ENCODE results near the gene EFCAB11. TPM values are rescaled to one million over a fixed set of nuclear protein-coding genes. Genes with fewer than 3 reads are reported as not detected.

Gene EFCAB11
- total and polyA plus RNA-seq, 2 of the 8 experiments (the other 6 are each of a cell fraction or from before 2014, with no cell fraction given), result 6.8 to 12.8 TPM

GRCh38 chr14:89841851-89842250 is 112.7 kb downstream of the EFCAB11 start:
- Histone ChIP-seq H3K23me2 (ENCODE audit: low read depth, low read length) (no peaks in the 10 kb centered on the region), H2BK120ac (replicated peaks; ENCODE audit: low read depth, low read length) (no peak overlapping the region), H4K5ac (ENCODE audit: insufficient read length, low read depth, low read length) (no peak overlapping the region), H3K36me3 (ENCODE audit: control insufficient read depth in 2 of 4, insufficient read depth in 4 of 4, low read length in 3 of 4) (no peaks in the 10 kb centered on the region), H3K9me3 (ENCODE audit: insufficient read depth in 2 of 2, low read depth in 1 of 2, low read length in 1 of 2) (no peaks in the 10 kb centered on the region), H4K91ac (replicated peaks; ENCODE audit: insufficient read length, low read length) (no peak overlapping the region), H4K20me1 (replicated peaks in 1 of 2; ENCODE audit: control insufficient read depth in 1 of 2, insufficient read depth in 2 of 2, low read length in 2 of 2) (no peaks in the 10 kb centered on the region), H3K4me2 (ENCODE audit: insufficient read depth in 1 of 2, low read depth in 2 of 2, low read length in 2 of 2) (no peak overlapping the region), H2AFZ (ENCODE audit: low read length) (no peak overlapping the region), H4K8ac (ENCODE audit: extremely low read depth, insufficient read depth, low read length) (no peak overlapping the region), H2BK12ac (ENCODE audit: low read depth, low read length) (no peak overlapping the region), H3K4me3 (ENCODE audit: extremely low read depth in 1 of 4, insufficient read depth in 2 of 4, low read depth in 3 of 4, low read length in 4 of 4) (no peak overlapping the region), H3K4me1 (replicated peaks in 1 of 4; ENCODE audit: control insufficient read depth in 3 of 4, insufficient read depth in 4 of 4, low read length in 3 of 4) (0 out of 7 replicates have a peak, but pooled peaks cover 0 to 5% (median 0%) of the 10 kb centered on the region in 4 experiments), H2BK5ac (ENCODE audit: low read depth, low read length) (no peak overlapping the region), H3K56ac (replicated peaks; ENCODE audit: insufficient read length, low read depth, low read length) (no peak overlapping the region), H3K9ac (replicated peaks in 1 of 4; ENCODE audit: extremely low read depth in 1 of 4, low read depth in 3 of 4, low read length in 3 of 4) (no peak overlapping the region), H3K79me1 (ENCODE audit: low read depth, low read length) (no peaks in the 10 kb centered on the region), H3K23ac (ENCODE audit: insufficient read length) (no peak overlapping the region), H3K18ac (ENCODE audit: extremely low read depth, low read length) (no peak overlapping the region), H3K79me2 (ENCODE audit: control insufficient read depth in 1 of 2, insufficient read depth in 2 of 2, low read length in 2 of 2) (no peaks in the 10 kb centered on the region), H3K4ac (replicated peaks; ENCODE audit: insufficient read length, low read depth, low read length) (no peak overlapping the region), H2AK5ac (ENCODE audit: low read depth, low read length) (no peak overlapping the region), H3K27me3 (replicated peaks in 1 of 4; ENCODE audit: control insufficient read depth in 3 of 4, extremely low read depth in 1 of 4, insufficient read depth in 3 of 4, low read length in 3 of 4) (no peaks in the 10 kb centered on the region), H2BK15ac (ENCODE audit: low read length) (no peak overlapping the region), H3K27ac (ENCODE audit: low read depth, low read length) (no peak overlapping the region), H2BK20ac (ENCODE audit: low read length) (no peak overlapping the region), H3K14ac (ENCODE audit: insufficient read length) (no peak overlapping the region)
- FAIRE-seq (peak; percentile 69), DNase-seq (ENCODE audit: low read depth in 1 of 2, low spot score in 2 of 2) (no peak)
- 90% methylated on average over 6 of the region's 6 CpGs; no CpG with 5 or more reads in 1 of the 2 experiments for WGBS, 2 experiments (ENCODE audit: extremely low coverage in 1 of 2, insufficient coverage in 1 of 2, insufficient read length in 1 of 2, insufficient replicate concordance in 2 of 2, low coverage in 1 of 2, low lambda C conversion rate in 2 of 2, missing lambda C conversion rate in 1 of 2)
- POLR2A ChIA-PET (ENCODE audit: partially characterized antibody), result no interaction called here
- CTCF ChIA-PET (ENCODE audit: partially characterized antibody), result interaction anchor here (0.6 to 2.1 kb wide), 11 partner anchors 8 to 815 kb away, joined by 3 to 6 read pairs (median 3); no protein-coding TSS in a partner anchor
